Head of caudate nucleus (tissue), 42 donors: Measurements from ENCODE around the gene PLCB4.

Source experiments
- DNase-seq, 42 donors: peaks; one replicate each; pipeline versions ENCODE4 v3.0.0 to v3.0.0-alpha.2; 2020 to 2021; ENCODE audit warnings: mixed read lengths in 7 of 42
- intact Hi-C: fragments of 100-400 bp; cut with DNase I; formaldehyde crosslinking; loops from one replicate; pipeline ENCODE4 v1.15.0; 2022

Gene PLCB4

GRCh38 chr20:9399322-9399721 is 330.4 kb downstream of the PLCB4 start:
- DNase-seq = no peak
- intact Hi-C loops = no loop called here

- no peak for DNase-seq
- intact Hi-C loops = no loop called here
Observed at GRCh38 chr20:9400171-9401025, 331.5 kb downstream of the PLCB4 start.

- no peak for DNase-seq
- intact Hi-C loops = no loop called here
Observed at GRCh38 chr20:9401371-9401770, 332.5 kb downstream of the PLCB4 start.

GRCh38 chr20:9402141-9402540 is 333.3 kb downstream of the PLCB4 start:
- intact Hi-C loops = no loop called here
- DNase-seq = no peak

GRCh38 chr20:9402546-9402945 is 333.7 kb downstream of the PLCB4 start:
- intact Hi-C loops = no loop called here
- DNase-seq = no peak

GRCh38 chr20:9403448-9403847 is 334.6 kb downstream of the PLCB4 start:
- intact Hi-C loops = no loop called here
- no peak for DNase-seq

- DNase-seq = peak in 39 of 42 donors; percentile 21 to 93 (median 79)
- intact Hi-C loops = loop anchor here (2.0 kb wide), 1 partner anchor 203 kb away; no protein-coding TSS in a partner anchor
Observed at GRCh38 chr20:9407805-9408421, 339.0 kb downstream of the PLCB4 start.

GRCh38 chr20:9408422-9409300 is 339.8 kb downstream of the PLCB4 start:
- intact Hi-C loops = no loop called here
- DNase-seq = no peak

GRCh38 chr20:9409352-9409751 is 340.5 kb downstream of the PLCB4 start:
- intact Hi-C loops = no loop called here
- no peak for DNase-seq

GRCh38 chr20:9409981-9410380 is 341.1 kb downstream of the PLCB4 start:
- no peak for DNase-seq
- intact Hi-C loops = no loop called here

GRCh38 chr20:9411833-9412232 is 342.9 kb downstream of the PLCB4 start:
- peak in 10 of 42 donors; percentile 8 to 63 (median 32) for DNase-seq
- intact Hi-C loops = no loop called here

- intact Hi-C loops = no loop called here
- DNase-seq = peak in 1 of 42 donors; percentile 4
Observed at GRCh38 chr20:9412309-9412708, 343.4 kb downstream of the PLCB4 start.

GRCh38 chr20:9413001-9413400 is 344.1 kb downstream of the PLCB4 start:
- no peak for DNase-seq
- intact Hi-C loops = no loop called here

- no peak for DNase-seq
- intact Hi-C loops = no loop called here
Observed at GRCh38 chr20:9415426-9415825, 346.5 kb downstream of the PLCB4 start.

GRCh38 chr20:9416421-9416820 is 347.5 kb downstream of the PLCB4 start:
- intact Hi-C loops = no loop called here
- no peak for DNase-seq

GRCh38 chr20:9417665-9418064 is 348.8 kb downstream of the PLCB4 start:
- no peak for DNase-seq
- intact Hi-C loops = no loop called here

- intact Hi-C loops = no loop called here
- DNase-seq = no peak
Observed at GRCh38 chr20:9422321-9423057, 353.6 kb downstream of the PLCB4 start.

GRCh38 chr20:9424551-9424950 is 355.7 kb downstream of the PLCB4 start:
- no peak for DNase-seq
- intact Hi-C loops = no loop called here
